Mammary epithelial cell (primary cell): ENCODE measurements around the gene KRTAP5-9.

Source experiments
- CTCF ChIP-seq, 2 donors: IDR thresholded peaks in 1 of 2; conservative IDR thresholded peaks in 1 of 2; 2 replicates each; pipeline ENCODE4 v1.5.1; 2011 to 2012; ENCODE audit warnings: inconsistent platforms in 2 of 2, low read length in 2 of 2, mild to moderate bottlenecking in 2 of 2, control low read depth in 1 of 2, low read depth in 1 of 2; ENCODE audit not compliant: insufficient read depth in 1 of 2; ENCODE audit errors: extremely low read depth in 1 of 2
- EZH2 ChIP-seq: IDR thresholded peaks from 2 replicates; pipeline ENCODE4 v1.6.1; 2012; ENCODE audit warnings: low read length, inconsistent platforms, borderline replicate concordance

DNA sequence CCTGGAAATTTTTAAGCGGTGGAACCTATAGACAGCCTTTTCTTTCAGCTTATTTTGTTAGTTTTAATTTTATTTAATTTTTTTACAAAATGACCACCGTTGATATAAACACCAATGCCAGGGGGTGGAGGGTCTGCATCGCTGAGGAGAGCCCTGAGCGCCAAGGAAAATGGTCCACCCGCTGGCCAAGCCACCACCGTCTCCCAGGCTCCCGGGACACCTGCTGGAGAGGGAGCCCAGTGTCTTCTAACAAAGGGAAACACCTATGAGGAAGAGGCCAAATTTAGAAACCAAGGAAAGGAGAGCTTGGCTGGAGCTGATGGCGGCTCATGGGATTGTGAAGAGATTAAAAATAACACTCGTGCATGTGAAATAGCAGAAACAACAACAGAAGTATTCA is 10.7 kb upstream of the KRTAP5-9 start:
- TF ChIP-seq CTCF (conservative IDR thresholded peaks at IDR 0.05 in 1 of 2, IDR thresholded peaks at IDR 0.05 in 1 of 2; ENCODE audit: extremely low read depth in 1 of 2, insufficient read depth in 1 of 2, low read depth in 1 of 2, low read length in 2 of 2) (no peak), EZH2 (no peak)
